AG04449 (cell line): ENCODE results near the gene AHRR.

Source experiments
- CTCF ChIA-PET: fragments of 350-600 bp; formaldehyde crosslinking; extraction: SDS; loops from one replicate; lab custom pipeline; 2021; ENCODE audit warnings: antibody characterized with exemption; lab: Yijun Ruan, JAX
- POLR2A ChIA-PET: fragments of 400-600, 350-600 bp; formaldehyde crosslinking; extraction: SDS; loops from one replicate; lab custom pipeline; 2020; ENCODE audit warnings: antibody characterized with exemption, inconsistent platforms; lab: Yijun Ruan, JAX
- DNase-seq: peaks from one replicate; pipeline ENCODE4 v3.0.0-alpha.2; 2010; ENCODE audit warnings: low read depth, low spot score
- H3K4me3 ChIP-seq: 2 replicates; pipeline ENCODE4 v1.5.1; 2011; ENCODE audit warnings: low read depth, mild to moderate bottlenecking, control low read depth, low read length
- CTCF ChIP-seq: IDR thresholded peaks from one replicate; pipeline ENCODE4 v1.5.1; 2011; ENCODE audit warnings: mild to moderate bottlenecking, moderate library complexity, low read length, control low read depth, inconsistent platforms; ENCODE audit not compliant: insufficient read depth; ENCODE audit errors: missing control alignments

The AHRR gene

GRCh38 chr5:374631-375335 lies 53.3 kb downstream of the AHRR start:
- no peak for DNase-seq
- H3K4me3 ChIP-seq = no peak overlapping the region
- no peak for TF ChIP-seq CTCF
- ChIA-PET CTCF (interaction anchor here (1.1 to 1.2 kb wide), 2 partner anchors 9 to 36 kb away, joined by 3 read pairs; no protein-coding TSS in a partner anchor), POLR2A (no interaction called here)

GRCh38 chr5:375336-375920 lies 53.9 kb downstream of the AHRR start:
- ChIA-PET POLR2A (no interaction called here), CTCF (interaction anchor here (1.1 kb wide), 1 partner anchor 37 kb away, joined by 3 read pairs; no protein-coding TSS in a partner anchor)
- no peak overlapping the region for H3K4me3 ChIP-seq
- TF ChIP-seq CTCF = no peak
- DNase-seq = no peak

- DNase-seq = no peak
- ChIA-PET CTCF (no interaction called here), POLR2A (no interaction called here)
- no peak overlapping the region for H3K4me3 ChIP-seq
- no peak for TF ChIP-seq CTCF
Observed at GRCh38 chr5:375921-376798, 54.6 kb downstream of the AHRR start.

GRCh38 chr5:376799-377325 lies 55.3 kb downstream of the AHRR start:
- POLR2A ChIA-PET = no interaction called here
- no peak for TF ChIP-seq CTCF
- CTCF ChIA-PET = no interaction called here
- no peak overlapping the region for H3K4me3 ChIP-seq
- no peak for DNase-seq

- TF ChIP-seq CTCF = no peak
- no peak for DNase-seq
- POLR2A ChIA-PET = no interaction called here
- no peak overlapping the region for H3K4me3 ChIP-seq
- CTCF ChIA-PET = interaction anchor here (0.7 to 1.5 kb wide), 2 partner anchors 12 to 66 kb away, joined by 3 read pairs; no protein-coding TSS in a partner anchor
Observed at GRCh38 chr5:377326-377981, 55.9 kb downstream of the AHRR start.
